ENCODE results near the gene GULP1.
A peak's percentile ranks its signal among the peaks of the same experiment; 100 is the strongest.
"Not testable (repeated sequence)": the region's sequence is repeated elsewhere in the genome, so short reads cannot be mapped to it uniquely, and the experiment has no call there.

GULP1 gene

DNA sequence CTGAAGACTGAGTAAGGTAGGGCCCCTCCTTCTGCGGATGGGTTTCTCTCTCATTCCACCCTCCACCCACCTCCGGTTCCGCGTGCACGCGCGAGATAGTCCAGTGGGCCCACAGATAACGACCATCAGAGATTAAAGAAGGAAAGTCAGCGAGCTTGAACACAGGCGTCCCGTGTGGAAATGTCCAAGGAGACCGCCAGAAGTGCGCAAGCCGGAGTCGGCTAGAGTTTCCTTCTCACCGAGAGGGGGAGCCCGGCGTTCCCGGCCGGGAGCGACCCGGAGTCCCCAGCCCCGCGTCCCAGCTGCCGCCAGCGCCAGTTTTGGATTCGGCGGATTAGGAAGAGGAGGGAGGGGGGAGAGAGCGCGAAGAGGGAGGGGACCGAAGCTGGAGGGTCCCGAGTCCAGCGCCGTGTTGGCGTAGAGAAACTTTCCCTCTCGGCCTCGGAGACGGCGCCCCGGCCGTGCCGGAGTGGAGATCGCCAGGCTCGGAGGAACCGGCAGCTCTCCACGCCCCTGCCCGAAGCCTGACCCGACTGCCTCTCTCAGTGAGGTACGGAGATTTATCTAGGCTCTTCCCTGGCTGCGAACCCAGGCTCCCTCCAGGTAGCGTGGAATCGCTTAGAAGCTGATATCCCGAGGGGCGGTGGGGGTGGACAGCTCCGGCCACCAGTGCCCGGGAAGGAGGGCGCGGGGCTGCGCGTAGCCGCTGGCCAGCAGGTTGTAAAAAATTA is at the start of gene GULP1:
GULP1 (plus strand) TSS at position 258 of the 731 bp plus-strand sequence. CDS start 185,829 bp downstream, outside the sequence.
- DNase-seq: peak; percentile 31

- no peak for DNase-seq
Observed at GRCh38 chr2:188243381-188243780, 48.3 kb upstream of the GULP1 start.

DNA sequence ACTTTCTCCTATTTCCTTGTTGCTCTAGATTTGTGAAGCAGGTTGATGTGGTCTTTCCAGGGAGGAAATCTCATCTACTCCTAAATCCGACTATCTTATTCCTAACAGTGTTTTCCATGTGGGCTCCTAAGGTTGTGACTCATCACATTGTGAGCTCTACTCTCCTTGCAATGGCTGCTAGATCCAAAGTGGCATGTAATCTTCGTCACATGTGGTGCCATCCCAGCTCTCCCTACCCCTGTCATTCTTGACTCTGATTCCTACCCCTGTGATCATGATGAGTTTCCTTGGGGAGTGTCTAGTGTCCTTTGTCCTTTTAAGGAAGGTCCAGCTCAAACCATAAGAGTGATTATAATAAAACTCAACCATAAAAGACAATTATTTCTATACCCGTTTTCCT is 47.3 kb upstream of the GULP1 start:
- DNase-seq: no peak

GRCh38 chr2:188245230-188245629 is 46.4 kb upstream of the GULP1 start:
- DNase-seq: no peak

GRCh38 chr2:188248513-188248912 is 43.2 kb upstream of the GULP1 start:
- DNase-seq: no peak

GRCh38 chr2:188251034-188251433 is 40.6 kb upstream of the GULP1 start:
- DNase-seq: no peak

DNA sequence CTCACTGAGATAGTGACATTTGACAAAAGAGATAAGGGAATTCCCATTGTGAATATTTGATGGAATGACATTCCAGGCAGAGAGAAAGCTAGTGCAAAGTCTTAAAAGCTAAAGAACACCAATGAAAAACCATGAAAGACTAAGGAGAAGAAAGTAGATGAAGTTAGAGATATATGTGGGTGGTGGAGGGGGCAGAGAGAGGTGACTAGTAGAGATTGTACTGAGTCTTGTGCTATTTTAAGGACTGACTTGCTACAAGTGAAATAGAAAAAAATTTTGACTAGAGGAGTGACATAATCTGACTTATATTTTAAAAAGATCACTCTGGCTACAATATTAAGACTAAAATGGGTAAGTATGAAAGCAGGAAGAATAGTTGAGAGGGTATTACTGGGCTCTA is 35.3 kb upstream of the GULP1 start:
- no peak for DNase-seq

GRCh38 chr2:188265315-188265714 is 26.4 kb upstream of the GULP1 start:
- DNase-seq: no peak

DNA sequence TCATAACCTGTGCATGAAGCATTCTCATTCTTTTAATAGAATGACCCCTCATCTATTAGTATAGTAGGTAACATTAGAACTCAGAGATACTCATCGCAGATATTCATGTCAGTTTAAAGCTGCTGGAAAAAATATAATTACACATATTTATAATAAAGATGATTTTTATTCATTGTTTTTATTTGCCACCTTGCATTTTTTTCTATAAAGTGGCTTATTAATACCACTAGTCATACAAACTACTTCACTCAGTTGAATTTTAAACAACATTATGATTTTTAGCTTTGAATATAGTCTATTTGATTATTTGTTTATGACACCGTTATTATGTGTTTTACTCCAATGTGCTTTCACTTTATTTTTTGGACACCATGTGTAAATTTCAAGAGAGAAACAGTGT is 23.9 kb upstream of the GULP1 start:
- no peak for DNase-seq

GRCh38 chr2:188269004-188269403 is 22.7 kb upstream of the GULP1 start:
- no peak for DNase-seq

GRCh38 chr2:188272121-188272520 is 19.6 kb upstream of the GULP1 start:
- DNase-seq: no peak

DNA sequence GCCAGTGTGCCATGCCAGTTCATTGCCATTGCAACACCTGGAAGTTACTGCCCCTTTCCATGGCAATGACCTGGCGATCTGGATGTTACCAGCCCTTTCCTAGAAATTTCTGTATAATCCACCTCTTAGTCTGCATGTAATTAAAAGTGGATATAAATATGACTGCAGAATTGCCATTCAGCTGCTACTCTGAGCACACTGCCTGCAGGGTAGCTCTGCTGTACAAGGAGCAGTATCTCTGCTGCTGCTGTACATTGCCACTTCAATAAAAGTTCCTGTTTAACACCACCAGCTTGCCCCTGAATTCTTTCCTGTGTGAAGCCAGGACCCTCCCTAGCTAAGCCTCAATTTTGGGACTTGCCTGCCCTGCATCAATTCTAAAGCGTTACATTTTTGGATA is 17.4 kb upstream of the GULP1 start:
- DNase-seq: no peak

GRCh38 chr2:188276255-188276654 is 15.4 kb upstream of the GULP1 start:
- DNase-seq: no peak

- no peak for DNase-seq
Observed at GRCh38 chr2:188277786-188278185, 13.9 kb upstream of the GULP1 start.

- DNase-seq: no peak
Observed at GRCh38 chr2:188278388-188279092, 13.1 kb upstream of the GULP1 start.

- no peak for DNase-seq
Observed at GRCh38 chr2:188279093-188279445, 12.6 kb upstream of the GULP1 start.

DNA sequence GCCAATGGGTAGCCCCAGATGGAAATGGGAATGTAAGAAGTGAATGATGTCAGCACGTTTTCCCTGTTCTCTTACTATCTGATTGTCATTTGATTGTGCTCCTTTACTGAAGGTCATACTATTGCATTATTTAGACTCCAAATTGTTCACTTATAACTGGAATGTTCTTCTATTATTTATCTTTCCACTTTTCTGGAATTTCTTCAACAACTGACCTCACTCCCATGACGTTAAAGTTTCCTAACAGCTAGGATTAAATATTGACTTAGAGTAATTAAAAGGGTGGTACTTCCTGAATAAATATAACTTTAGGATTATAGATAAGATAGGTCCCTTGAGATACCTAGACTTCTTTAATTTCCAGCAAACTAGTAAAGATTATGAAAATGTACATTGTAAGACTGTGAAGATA is 10.9 kb upstream of the GULP1 start:
- DNase-seq: no peak

DNA sequence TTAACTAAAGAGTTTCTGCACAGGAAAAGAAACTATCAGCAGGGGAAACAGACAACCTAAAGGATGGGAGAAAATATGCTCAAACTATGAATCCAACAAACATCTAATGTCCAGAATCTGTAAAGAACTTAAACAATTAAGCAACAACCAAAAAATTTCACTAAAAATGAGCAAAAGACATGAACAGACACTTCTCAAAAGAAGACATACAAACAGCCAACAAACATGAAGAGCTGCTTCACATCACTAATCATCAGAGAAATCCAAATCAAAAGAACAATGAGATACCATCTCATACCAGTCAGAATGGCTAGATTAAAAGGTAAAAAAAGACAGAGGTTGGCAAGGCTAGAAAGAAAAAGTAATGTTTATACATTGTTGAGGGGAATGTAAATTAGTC is 8.8 kb upstream of the GULP1 start:
- no peak for DNase-seq

- DNase-seq: not testable (repeated sequence)
Observed at GRCh38 chr2:188284251-188284650, 7.4 kb upstream of the GULP1 start.

DNA sequence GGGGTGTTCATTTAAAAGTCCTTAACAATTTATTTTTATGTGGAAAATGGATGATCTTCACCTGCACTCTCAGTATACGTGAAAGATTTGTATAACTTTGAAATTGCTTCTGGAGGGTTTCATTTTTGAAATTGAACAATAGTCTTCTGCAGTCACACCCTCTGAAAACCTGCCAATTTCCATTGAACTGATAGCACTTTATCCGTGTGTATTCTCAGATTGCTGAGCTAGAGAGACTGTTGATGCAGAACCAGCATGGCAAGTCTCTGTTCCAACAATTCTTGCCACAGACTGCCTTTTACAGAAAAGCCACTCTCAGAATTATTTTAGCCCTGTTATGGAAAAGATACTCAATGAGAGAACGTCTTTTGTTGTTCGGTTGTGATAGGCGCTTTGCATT is 6.6 kb upstream of the GULP1 start:
- DNase-seq: no peak

- no peak for DNase-seq
Observed at GRCh38 chr2:188285774-188286173, 5.9 kb upstream of the GULP1 start.

GRCh38 chr2:188291142-188291616 is 495 bp upstream of the GULP1 start:
- DNase-seq: peak; percentile 10

DNA sequence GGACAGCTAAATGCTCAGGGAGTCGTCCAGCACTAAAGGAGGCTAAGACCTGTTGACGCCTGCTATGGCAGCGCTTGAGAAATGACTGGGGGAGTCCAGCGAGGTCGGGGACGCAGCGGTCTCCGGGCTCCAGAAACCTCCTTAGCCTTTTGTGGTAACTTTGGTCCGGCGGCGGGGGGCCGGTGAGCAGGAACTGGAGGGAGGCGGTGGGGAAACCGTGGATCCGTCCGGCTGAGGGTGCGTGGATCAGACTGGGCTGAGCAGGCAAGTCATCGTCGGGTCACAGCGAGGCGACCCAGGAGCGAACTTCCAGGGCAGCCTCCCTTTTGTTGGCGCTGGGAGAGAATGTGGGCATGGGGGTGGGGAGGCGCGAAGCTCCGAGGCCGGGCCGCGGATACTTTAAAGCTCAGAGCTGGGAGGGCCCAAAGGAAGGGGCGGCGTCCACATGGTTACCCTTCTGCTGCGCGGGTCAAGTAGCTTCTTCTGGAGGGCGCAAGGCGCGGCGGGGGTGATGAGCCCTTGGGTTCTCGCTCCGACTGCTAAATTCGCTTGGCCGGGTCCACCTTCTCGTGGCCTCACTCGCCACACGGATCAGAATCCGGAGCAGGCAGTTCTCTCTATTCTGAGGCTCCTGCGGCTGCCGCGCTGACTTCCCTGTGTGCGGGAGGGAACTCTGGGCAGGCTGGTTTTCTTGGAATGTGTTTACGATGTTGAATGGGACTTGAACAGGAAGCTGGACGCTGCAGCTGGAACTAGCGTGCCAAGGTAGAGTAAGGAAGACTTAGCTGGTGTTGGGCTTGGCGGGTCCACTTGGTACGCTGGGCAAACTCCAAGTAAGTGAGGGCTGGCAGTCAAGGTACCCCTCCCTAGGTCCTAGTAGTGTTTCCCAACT is 920 bp downstream of the GULP1 start:
- no peak for DNase-seq
